ENCODE data around the gene ABCB6. TPM values are rescaled to one million over a fixed set of nuclear protein-coding genes. Genes with fewer than 3 reads are reported as not detected.

Gene ABCB6
- total and polyA plus RNA-seq, 10 of the 15 experiments (the other 5 are each of a cell fraction or from before 2014, with no cell fraction given), result 2.3 to 22.1 (median 13.8) TPM

- WGBS (ENCODE audit: insufficient coverage, insufficient replicate concordance, low lambda C conversion rate, missing lambda C conversion rate), result 86% methylated on average over 5 of the region's 5 CpGs
- DNase-seq (ENCODE audit: low read depth, low spot score), result no peak
Measured at GRCh38 chr2:219167997-219168396, 50.8 kb downstream of the ABCB6 start.

More at GRCh38 chr2:219167997-219168396, 50.8 kb downstream of the ABCB6 start:
- in situ Hi-C loops (cut with MboI) (no loop called here), intact Hi-C loops (cut with micrococcal nuclease; ENCODE audit: unreplicated experiment) (no loop called here)
- ChIA-PET CTCF (interaction anchor here (1.2 kb wide), 1 partner anchor 9 kb away, joined by 3 read pairs; no protein-coding TSS in a partner anchor), RAD21 (ENCODE audit: unreplicated experiment) (no interaction called here), POLR2A (no interaction called here), SMC1A (ENCODE audit: uncharacterized antibody, unreplicated experiment) (no interaction called here)
- H3K4me3 ChIP-seq, result no peak overlapping the region
- BruUV-seq (replicated peaks), result no TSS peak
- no peak overlapping the region for H3K4me2 ChIP-seq (ENCODE audit: control insufficient read depth, insufficient read depth)
- H3K36me3 ChIP-seq (ENCODE audit: control insufficient read depth in 2 of 2, insufficient read depth in 2 of 2, low read length in 1 of 2), result peaks cover 0 to 3% of the 10 kb centered on the region in 2 experiments; a peak in 3 of 4 replicates
- no peaks in the 10 kb centered on the region for H3K79me2 ChIP-seq (ENCODE audit: control insufficient read depth, insufficient read depth, low read length)
- H4K20me1 ChIP-seq (ENCODE audit: control insufficient read depth, insufficient read depth), result no peaks in the 10 kb centered on the region
- no peaks in the 10 kb centered on the region for H3K9me3 ChIP-seq (replicated peaks; ENCODE audit: control insufficient read depth, insufficient read depth, low read length)
- TF ChIP-seq BCL3 (IDR thresholded peaks at IDR 0.05; ENCODE audit: borderline replicate concordance, insufficient read depth, low read depth, low read length, poor library complexity, severe bottlenecking) (no peak), CEBPB (IDR thresholded peaks at IDR 0.05; ENCODE audit: borderline replicate concordance in 1 of 2, low read depth in 2 of 2, low read length in 2 of 2) (no peak), HSF1 (IDR thresholded peaks at IDR 0.05; ENCODE audit: low read depth, low read length) (no peak), HDAC6 (IDR thresholded peaks at IDR 0.05; ENCODE audit: unreplicated experiment) (no peak), POLR2AphosphoS2 (IDR thresholded peaks at IDR 0.05; ENCODE audit: low read depth, low read length) (no peak), ZNF24 (IDR thresholded peaks at IDR 0.05) (no peak), BRCA1 (IDR thresholded peaks at IDR 0.05; ENCODE audit: low read depth, low read length) (no peak), FOXM1 (IDR thresholded peaks at IDR 0.05; ENCODE audit: low read depth, low read length) (no peak), SUZ12 (IDR thresholded peaks at IDR 0.05; ENCODE audit: unreplicated experiment) (no peak)
- TF ChIP-seq, protein P1, sequence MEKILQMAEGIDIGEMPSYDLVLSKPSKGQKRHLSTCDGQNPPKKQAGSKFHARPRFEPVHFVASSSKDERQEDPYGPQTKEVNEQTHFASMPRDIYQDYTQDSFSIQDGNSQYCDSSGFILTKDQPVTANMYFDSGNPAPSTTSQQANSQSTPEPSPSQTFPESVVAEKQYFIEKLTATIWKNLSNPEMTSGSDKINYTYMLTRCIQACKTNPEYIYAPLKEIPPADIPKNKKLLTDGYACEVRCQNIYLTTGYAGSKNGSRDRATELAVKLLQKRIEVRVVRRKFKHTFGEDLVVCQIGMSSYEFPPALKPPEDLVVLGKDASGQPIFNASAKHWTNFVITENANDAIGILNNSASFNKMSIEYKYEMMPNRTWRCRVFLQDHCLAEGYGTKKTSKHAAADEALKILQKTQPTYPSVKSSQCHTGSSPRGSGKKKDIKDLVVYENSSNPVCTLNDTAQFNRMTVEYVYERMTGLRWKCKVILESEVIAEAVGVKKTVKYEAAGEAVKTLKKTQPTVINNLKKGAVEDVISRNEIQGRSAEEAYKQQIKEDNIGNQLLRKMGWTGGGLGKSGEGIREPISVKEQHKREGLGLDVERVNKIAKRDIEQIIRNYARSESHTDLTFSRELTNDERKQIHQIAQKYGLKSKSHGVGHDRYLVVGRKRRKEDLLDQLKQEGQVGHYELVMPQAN (conservative IDR thresholded peaks at IDR 0.05), result no peak
- no peaks in the 10 kb centered on the region for H3K27me3 ChIP-seq (replicated peaks in 1 of 2; ENCODE audit: control insufficient read depth in 2 of 2, insufficient read depth in 2 of 2, low read length in 1 of 2)
- H3K27ac ChIP-seq (ENCODE audit: control insufficient read depth, insufficient read depth), result no peak overlapping the region
- FAIRE-seq (no peak), ATAC-seq (no peak)
- H2AFZ ChIP-seq (ENCODE audit: control insufficient read depth, low read depth, low read length), result peak overlapping the region; percentile 4; the same call in 1 of the 2 replicates
- no peaks in the 10 kb centered on the region for H3K4me1 ChIP-seq (ENCODE audit: control insufficient read depth, insufficient read depth, low read length)
- H3K9ac ChIP-seq (ENCODE audit: control insufficient read depth, insufficient read depth, low read length), result no peak overlapping the region

All from GM12878 (cell line).